ENCODE data around the gene AK5. TPM values are rescaled to one million over a fixed set of nuclear protein-coding genes. Genes with fewer than 3 reads are reported as not detected.

Gene AK5
- total and polyA plus RNA-seq, 2 of the 13 experiments (the other 11 are each of a cell fraction or from before 2014, with no cell fraction given): not detected

- BruUV-seq (replicated peaks): no TSS peak
- in situ Hi-C loops (cut with HindIII; ENCODE audit: extremely low pct_ligation_motif_present, low pct_unique_long_range_greater_than_20kb) (no loop called here), intact Hi-C loops (cut with micrococcal nuclease; ENCODE audit: unreplicated experiment) (no loop called here)
- Histone ChIP-seq H3K4me1 (ENCODE audit: insufficient read depth, low read length) (no peaks in the 10 kb centered on the region), H3K9me3 (ENCODE audit: low read length) (no peaks in the 10 kb centered on the region), H3K27ac (ENCODE audit: extremely low read length, insufficient read depth, low read length) (no peak overlapping the region), H2AFZ (ENCODE audit: low read length) (no peak overlapping the region), H3K4me3 (replicated peaks in 1 of 3; ENCODE audit: insufficient read depth in 1 of 3, low read depth in 2 of 3, low read length in 3 of 3) (no peak overlapping the region), H4K20me1 (ENCODE audit: insufficient read depth, low read length) (no peaks in the 10 kb centered on the region), H3K27me3 (ENCODE audit: control insufficient read depth in 1 of 2, insufficient read depth in 2 of 2, low read length in 2 of 2) (peaks cover 0 to 2% of the 10 kb centered on the region in 2 experiments; a peak in 3 of 5 replicates), H3K9ac (ENCODE audit: insufficient read depth, low read depth, low read length) (no peak overlapping the region), H3K79me2 (ENCODE audit: insufficient read depth, low read length) (no peaks in the 10 kb centered on the region), H3K4me2 (ENCODE audit: low read depth, low read length) (no peak overlapping the region), H3K36me3 (replicated peaks in 1 of 2; ENCODE audit: control insufficient read depth in 1 of 2, insufficient read depth in 2 of 2, low read length in 2 of 2) (no peaks in the 10 kb centered on the region)
- CTCF ChIA-PET (ENCODE audit: low intra/inter-chr PET ratio, low total read pairs): no interaction called here
- ATAC-seq (no peak), DNase-seq (ENCODE audit: low spot score) (no peak), FAIRE-seq (no peak)
- 20% methylated on average over 6 of the region's 6 CpGs for WGBS (ENCODE audit: low lambda C conversion rate)
- POLR2A ChIA-PET: no interaction called here
- TF ChIP-seq SATB2 (CRISPR knock-in tag; IDR thresholded peaks at IDR 0.05) (no peak), ZNF318 (CRISPR knock-in tag; IDR thresholded peaks at IDR 0.05) (no peak), ARID3A (IDR thresholded peaks at IDR 0.05; ENCODE audit: low read depth, low read length) (no peak), JUND (CRISPR knock-in tag; IDR thresholded peaks at IDR 0.05) (no peak), MYNN (CRISPR knock-in tag; IDR thresholded peaks at IDR 0.05; ENCODE audit: low read depth) (no peak), BCLAF1 (IDR thresholded peaks at IDR 0.05) (no peak), NPAS2 (CRISPR knock-in tag; IDR thresholded peaks at IDR 0.05; ENCODE audit: borderline replicate concordance) (no peak), ZNF503 (CRISPR knock-in tag; IDR thresholded peaks at IDR 0.05) (no peak)
These were observed 68.4 kb downstream of the AK5 start for GRCh38 chr1:77350012-77350770.
